OCI-M2 (cell line): ENCODE measurements around the gene SNRNP25.

Experiments
- DNase-seq: peaks from one replicate; lab custom pipeline; 2025; ENCODE audit not compliant: unreplicated experiment; lab: John Stamatoyannopoulos, UW

Gene SNRNP25

DNA sequence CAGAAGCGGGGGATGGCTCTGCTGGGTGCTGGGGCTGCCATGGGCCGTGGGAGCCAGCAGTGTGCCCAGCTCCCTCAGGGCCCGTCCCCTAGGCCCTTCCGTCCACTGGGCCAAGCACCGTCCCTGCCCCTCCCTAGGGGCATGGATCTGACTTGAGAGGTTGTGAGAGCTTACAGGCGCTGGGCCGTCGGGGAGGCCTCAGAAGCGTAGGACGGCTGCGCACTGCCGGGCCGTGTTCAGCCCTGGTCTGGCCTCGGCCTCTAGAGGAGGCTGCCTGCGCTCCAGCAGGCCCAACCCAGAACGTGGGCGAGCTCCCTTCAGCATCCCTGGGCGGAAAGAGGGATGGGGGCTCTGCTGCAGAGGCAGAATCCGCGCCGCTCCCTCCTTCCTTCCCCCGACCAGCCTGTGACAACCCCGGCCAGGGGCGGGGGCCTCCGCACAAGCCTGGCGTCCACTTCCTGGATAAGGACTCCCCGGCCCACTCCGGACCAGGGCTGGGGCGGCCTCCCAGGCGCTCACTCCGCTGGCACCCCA, 23.7 kb downstream of the SNRNP25 start:
- no peak for DNase-seq

DNA sequence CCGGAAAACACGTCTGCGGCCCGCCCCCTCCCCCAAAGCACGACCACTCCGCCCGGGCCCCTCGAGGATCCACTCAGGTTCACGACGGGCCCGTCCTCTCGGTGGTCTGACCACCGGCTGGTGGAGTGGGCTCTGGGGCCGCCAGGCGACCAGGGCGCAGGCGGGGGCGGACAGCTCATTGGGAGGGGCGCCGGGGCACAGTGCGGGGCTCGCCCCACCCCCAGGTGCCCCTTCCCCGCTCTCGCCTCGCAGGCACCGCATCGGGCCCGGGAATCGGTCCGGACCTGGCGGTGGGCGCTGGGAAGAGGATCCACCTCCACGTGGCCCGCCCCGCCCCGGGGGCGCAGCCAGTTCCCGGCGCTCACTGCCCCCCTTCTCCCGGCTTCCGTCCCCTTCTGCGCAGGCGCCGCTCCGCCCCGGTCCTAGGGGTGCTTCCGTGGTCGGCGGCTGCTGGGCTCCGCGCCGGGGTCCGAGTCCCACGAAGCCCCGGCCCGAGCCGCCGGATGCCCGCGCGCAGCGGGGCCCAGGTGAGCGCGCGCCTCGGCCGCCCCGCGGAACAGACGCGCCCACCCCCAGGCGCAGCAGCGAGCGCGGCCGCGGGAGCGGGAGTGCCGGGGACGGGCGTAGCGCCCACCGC, 24.3 kb downstream of the SNRNP25 start, which contains the start of gene MPG:
Gene MPG (plus strand): TSS at position 419 of the 637 bp plus-strand sequence. CDS start 85 bp downstream, at position 504.
- peak; percentile 15 for DNase-seq

DNA sequence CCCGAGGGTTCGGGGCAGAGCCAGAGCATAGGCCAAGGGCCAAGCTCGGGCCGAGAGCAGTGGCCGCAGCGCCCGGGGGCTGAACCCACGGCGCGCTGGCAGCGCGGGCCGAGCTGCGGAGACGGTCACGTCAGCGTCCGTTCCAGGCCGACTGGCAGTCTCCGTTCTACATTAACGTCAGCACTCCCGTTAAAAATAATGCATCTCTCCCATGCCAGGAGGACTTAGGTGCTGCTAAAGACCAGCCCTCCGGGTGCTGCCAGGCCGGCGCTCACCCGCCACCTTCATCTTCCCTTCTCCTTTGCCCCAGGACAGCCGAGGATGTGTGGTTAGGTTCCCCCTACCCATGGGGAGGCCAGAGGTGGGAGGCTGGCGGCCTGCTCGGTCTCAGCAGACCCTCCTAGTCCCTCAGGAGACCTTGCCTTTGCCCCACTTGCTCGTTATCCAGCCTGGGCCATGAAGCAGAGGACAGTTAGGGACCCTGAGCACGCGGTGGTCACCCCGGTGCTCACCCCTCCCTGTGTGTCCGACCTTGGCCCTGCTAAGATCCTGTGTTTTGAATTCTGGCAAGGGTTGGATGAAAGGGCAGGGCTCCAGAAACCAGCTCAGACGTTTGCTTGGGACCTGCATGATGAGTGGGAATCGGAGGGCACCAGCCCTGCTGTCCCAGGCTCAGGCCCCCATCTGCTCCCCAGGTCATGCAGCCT, 25.0 kb downstream of the SNRNP25 start:
- no peak for DNase-seq

DNA sequence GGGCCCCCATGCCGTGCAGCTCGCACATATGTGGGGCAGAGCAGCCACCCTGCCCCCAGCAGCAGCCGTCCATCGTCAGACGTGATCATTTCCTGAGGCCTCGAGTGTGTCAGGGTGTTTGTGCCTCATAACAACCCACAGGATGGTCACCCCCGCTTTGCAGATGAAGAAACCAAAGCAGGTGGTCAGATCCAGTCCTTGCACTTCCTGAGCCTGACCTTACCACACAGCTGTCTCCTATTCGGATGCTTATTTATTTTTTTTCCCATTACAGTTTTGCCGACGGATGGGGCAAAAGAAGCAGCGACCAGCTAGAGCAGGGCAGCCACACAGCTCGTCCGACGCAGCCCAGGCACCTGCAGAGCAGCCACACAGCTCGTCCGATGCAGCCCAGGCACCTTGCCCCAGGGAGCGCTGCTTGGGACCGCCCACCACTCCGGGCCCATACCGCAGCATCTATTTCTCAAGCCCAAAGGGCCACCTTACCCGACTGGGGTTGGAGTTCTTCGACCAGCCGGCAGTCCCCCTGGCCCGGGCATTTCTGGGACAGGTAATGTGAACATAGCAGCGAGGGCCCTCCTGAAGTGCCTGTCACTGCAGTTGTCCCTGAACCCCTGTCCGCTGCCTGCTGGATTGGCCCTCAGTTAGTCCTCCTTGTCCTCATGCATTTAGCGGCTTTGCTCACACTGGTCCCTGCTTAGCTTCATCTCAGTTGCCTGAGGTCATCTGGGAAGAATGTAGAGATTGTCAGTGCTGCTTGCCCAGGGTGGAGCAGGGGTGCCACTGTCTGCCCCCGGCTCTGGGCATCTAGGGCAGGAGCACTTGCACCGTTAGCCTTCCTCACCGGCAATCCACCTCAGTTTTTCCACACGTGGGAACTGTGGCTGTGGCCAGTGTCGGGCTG, 25.8 kb downstream of the SNRNP25 start:
- DNase-seq: no peak

DNA sequence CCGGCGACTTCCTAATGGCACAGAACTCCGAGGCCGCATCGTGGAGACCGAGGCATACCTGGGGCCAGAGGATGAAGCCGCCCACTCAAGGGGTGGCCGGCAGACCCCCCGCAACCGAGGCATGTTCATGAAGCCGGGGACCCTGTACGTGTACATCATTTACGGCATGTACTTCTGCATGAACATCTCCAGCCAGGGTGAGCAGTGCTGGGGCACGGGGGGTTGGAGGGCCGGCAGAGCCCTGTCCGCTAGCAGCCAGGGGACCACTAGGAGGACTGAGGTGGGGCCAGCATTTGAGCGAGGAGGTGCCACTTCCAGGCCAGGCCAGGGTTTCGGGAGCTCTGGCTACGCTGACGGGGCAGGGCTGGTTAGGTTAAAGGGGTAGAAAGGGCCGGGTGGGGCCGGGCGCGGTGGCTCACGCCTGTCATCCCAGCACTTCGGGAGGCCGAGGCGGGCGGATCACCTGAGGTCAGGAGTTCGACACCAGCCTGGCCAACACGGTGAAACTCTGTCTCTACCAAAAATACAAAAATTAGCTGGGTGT, 29.5 kb downstream of the SNRNP25 start:
- no peak for DNase-seq

DNA sequence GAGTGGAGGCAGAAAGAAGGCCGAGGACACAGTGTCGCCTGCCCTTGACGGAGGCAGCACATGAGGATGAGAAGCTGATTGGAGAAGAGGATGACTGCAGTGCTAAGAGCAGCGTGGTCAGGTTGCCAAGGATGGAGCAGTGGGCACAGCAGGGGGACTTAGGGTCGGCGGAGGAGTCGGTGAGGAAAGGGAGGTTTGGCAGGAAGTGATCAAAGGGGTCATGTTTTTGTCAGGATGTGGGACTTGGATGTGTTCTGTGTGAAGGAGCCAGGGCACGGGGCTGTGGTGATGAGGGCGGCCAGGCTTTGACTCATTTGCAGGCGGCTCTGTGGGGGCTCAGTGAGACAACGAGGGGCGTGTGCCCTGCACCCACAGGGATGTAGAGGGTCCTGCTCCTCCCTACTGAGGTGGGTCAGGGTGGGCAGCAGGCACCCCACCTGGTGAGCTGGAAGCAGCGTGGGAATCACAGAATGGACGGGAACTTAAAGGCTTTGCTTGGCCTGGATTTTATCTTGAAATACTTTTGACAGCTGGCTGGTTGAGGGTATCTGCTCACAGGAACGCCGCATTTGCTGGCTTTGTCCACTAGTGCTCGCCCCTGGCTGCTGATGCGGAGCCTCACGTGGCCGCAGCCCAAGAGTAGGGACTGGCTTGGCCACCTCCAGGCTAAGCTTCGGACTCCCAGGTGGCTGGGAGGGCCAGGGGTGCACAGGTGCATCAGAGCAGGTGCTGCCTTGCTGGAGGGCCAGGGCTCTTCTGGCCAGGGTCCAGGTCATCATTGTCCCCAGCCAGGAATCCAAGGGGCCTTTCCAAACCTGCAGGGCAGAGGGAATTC, 30.4 kb downstream of the SNRNP25 start:
- DNase-seq: no peak

DNA sequence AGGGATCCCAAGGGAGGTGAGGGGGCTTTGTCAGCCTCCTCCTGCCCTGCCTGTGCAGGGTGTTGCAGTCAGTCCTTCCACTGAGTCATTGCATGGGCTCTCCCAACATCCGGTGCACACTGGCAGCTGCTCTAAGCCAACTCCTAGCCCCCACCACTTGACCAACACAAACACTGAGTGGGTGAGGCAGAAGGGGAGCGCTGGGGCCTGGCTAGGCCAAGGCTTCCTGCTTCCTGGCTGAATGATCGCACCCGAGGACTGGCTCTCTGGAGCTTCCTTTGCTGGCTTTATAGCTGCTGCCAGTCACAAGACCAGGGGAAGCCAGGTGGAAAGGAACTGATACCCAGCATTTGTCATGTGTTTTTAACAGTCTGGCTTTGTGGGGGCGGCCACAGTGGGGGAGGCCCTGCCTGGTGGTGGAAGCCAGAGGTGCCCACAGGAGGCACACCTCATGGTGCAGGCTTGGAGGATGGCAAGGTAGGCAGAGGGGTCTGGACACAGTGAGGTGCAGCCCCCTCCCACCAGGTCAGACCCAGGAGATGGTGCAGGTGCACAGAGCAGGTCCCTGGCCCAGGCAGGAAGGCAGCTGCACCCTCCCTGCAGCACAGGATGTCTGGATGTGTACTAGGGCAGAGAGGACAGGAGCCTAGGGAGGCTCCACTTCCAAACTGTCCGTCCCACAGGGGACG, 31.2 kb downstream of the SNRNP25 start:
- no peak for DNase-seq

DNA sequence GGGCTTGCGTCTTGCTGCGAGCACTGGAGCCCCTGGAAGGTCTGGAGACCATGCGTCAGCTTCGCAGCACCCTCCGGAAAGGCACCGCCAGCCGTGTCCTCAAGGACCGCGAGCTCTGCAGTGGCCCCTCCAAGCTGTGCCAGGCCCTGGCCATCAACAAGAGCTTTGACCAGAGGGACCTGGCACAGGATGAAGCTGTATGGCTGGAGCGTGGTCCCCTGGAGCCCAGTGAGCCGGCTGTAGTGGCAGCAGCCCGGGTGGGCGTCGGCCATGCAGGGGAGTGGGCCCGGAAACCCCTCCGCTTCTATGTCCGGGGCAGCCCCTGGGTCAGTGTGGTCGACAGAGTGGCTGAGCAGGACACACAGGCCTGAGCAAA, 31.8 kb downstream of the SNRNP25 start:
- DNase-seq: no peak

DNA sequence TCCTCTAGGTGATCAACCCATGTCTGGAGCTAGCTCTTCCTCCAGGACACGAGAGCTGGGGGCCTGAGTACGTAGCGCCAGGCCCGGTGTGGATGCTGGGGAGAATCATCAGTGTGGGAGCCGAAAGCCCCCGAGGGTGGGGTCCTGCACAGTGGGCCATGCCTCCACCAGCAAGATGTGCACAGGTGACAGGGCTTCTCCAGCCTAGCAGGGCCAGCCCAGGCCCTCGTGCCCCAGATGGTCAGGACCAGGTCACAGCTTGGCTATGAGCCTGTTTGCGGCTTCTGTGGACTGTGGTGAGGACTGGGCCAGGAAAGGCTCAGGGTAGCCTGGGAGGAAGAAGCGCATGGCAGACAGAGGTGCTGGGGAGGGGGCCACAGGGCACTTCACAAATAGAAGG, 32.2 kb downstream of the SNRNP25 start:
- no peak for DNase-seq

DNA sequence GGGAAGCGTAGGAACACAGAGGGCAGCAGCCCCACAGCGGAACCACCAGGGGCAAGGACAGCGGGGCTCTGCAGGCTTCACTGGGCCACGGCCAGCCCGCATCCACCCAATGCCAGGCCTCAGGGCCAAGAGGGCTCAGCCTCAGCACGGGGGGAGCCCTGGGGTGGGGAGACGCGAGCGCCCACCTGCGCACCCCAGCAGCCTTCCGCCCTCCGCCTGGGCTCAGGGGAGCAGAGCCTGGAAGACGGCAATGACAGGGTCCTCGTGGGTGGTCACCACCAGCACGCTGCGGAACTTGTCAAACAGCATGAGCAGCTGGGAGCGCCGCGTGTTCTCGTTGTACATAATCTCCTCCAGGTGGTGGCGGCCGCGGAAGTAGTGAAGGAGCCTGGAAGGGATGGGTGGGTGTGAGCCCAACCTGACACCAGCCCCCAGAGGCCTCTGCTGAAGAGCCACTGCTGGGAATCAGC, 32.9 kb downstream of the SNRNP25 start:
- no peak for DNase-seq

DNA sequence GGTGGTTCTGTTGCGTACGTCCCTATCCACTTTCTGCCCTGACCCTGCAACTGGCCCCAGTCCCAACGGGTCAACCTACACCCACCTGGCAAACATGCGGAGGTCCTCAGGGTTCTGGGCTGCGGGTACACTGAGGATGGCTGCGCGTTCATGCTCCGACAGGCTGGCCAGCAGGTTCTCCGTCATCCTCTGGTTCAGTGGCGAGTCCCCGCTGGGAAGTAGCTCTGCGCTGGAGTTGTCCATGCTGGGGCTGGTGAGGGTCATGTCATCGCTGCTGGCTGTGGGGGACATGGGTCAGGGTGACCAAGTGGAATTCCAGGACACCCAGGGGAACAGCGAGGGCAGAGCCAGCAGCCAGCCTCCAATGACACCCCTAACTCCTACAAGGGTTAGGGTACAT, 35.0 kb downstream of the SNRNP25 start:
- no peak for DNase-seq

DNA sequence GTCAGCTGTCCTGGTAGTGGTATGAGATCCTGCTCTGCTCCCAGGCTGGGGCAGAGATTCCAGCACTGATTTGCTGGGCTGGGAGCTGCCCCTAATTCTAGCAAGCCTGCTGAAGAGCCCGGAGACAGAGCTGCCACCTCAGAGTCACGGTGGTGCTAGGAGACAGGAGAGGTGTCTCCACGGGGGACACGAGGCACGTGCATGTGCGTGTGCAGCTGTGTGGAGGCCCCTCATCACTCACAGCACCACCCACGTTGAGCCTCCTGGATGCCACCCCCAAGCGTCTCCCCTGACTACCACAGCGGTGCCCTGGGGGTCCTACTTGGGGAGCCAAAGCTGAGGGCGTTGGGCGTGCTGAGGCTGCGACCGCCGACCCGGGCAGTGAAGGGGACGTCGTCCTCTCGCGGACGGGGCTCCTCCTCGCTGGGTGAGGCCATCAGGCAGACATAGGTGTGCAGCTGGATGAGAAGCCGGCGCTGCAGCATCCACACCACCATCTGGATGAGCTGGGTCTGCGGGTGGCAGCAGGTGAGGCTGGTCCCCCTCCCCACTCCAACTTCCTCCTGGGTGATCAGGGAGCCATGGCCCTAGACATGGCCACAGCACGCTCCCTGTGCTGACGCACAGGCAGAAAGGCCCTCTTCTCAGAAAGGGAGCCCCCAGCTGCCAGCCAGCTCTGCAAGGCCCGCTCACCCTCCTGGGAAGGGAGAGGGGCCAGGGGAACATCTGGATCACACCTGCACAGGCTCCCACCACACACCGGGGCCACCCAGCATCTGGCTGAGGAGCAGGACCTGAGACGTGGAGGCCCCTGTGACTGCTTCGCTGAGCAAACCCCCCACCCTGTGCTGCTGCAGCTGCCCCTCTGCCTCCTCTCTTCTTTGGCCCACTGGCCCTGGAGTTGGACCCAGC, 36.0 kb downstream of the SNRNP25 start:
- no peak for DNase-seq

DNA sequence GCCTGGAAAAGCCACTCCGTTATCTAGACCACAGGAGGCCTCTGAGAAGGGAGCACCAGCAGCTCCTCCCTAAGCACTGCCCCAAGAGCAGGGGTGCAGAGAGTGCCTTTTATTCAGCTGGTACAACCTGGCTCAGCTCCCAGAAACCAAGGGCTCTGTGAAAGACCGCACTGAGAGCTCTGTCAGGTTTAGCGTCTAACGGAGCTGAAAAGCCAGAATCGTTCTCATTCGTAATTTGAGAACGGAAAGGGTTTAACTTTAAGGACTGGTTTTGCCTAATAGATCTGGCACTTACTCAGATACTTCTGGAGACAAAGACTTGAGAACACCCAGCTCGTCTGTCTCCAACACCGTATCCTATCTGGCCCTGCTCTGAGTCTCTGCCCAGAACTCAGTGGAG, 37.9 kb downstream of the SNRNP25 start:
- no peak for DNase-seq

DNA sequence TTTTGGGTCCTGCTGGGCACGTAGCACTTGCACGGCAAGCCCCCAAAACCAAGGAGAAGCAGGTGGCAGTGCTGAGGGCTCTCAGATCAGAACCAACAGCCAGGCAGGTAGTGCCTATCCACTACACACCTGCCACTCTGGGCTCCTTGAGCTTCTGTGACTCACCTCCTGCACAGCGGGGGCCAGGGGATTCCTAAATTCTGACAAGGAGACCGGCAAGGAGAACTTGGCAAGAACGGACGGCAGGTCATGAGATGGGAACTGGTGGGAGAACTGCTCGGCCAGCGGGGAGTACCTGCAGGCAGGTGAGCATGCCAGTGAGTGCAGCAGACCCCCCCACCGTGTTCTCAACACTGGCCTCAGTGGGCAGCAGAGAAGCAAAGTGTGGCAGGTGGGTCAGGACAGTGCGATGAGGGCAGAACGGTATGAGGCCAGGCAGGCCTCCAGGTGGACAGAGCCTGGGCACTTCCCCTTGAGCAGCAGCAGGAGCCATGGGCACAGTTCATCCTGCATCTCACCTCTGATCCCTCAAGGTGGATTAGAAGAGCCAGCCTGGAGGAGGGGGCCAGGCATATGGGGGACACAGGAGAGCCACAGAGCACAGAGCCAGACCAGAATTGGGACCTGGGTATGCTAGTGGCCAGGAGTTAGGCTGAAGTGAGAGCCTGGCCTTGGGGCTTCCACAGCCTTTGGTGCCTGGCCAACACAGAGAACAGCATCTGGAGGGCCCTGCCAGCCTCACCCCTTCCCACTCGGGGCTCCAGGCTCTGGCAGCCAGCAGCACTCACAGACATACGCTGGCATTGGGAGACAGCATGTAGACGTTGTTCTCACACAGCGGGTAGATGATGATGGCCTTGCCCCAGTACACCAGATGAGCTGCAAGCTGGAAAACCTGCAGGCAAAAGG, 39.1 kb downstream of the SNRNP25 start:
- DNase-seq: no peak

DNA sequence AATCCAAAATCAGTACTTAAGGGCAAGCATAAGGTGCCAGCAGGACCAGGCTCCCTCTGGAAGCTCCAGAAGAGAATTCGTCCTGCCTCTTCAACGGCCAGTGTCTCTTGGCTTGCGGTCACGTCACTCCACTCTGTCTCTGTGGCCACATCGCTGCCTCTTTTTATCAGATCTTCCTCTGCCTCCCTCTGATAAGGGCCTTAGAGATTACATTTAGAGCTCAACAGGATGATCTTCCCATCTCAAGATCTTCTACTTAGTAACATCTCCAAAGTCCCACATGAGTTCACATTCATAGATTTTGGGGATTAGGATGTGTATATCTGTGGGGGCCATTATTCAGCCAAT, 41.3 kb downstream of the SNRNP25 start:
- no peak for DNase-seq

DNA sequence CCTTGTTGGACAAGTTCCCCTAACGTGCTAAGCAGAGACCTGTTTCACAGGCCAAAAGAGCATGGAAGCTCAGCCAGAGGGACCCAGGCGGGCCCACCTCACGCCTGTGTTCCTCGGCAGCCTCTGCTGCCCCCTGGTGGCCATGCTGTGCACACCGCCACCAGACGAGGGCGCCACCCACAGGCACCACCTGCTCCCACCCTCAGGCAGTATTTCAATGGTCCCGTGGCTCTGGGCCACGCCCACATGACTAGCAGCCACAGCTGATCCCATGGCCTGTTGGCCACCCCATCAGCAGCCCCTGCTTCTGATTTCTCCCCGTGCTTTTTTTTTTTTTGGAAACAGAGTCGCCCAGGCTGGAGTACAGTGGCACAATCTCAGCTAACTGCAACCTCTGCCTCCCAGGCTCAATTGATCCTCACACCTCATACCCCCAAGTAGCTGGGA, 43.3 kb downstream of the SNRNP25 start:
- DNase-seq: no peak

DNA sequence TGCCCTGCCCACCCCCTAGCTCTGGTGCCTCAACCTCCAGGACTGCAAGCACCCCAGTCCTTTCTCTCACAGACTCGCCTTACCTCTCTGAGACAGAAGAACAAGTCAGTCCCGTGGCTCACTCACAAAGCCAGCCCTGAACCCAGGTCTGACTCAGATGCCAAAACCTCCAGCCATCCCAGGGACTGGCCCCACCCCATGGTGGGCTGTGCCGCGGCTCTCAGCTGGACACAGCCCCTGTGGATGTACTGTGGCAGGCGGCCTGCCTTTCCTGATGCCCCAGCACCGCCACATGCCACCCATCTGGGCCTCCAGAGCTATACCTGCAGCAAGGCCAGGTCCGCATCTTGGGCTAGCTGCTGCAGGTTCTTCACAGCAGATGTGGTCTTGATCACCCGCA, 44.2 kb downstream of the SNRNP25 start:
- DNase-seq: no peak

DNA sequence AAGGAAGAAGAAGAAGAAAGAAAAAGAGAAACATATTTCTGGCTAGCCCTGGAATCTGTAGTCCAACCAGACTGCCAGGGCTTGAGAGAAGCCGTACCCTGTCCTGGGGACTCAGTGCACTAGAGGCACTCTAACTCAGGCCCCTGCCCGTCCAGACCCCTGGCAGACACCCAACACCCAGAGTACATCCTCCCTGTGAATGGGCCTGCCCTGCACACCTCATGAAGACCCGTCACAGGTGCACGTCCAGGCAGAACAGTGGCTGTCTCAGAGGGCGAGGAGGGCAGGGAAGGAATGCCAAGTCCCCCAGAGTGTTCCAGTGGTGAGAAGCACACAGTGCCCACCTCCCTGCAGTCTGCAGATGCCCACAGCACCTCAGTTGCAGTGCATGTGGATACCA, 47.4 kb downstream of the SNRNP25 start:
- DNase-seq: no peak
